ENCODE results near the gene AUTS2. TPM values are rescaled to one million over a fixed set of nuclear protein-coding genes. Genes with fewer than 3 reads are reported as not detected.
A peak's percentile ranks its signal among the peaks of the same experiment; 100 is the strongest.

AUTS2 gene
- total RNA-seq, 2 experiments from 2014 or later, result 2.4 to 3.0 TPM

GRCh38 chr7:70778585-70778984 is 1180.3 kb downstream of the AUTS2 start:
- H3K27ac Mint-ChIP-seq, result peak overlapping the region; percentile 10
- CTCF ChIA-PET, result no interaction called here

GRCh38 chr7:70779321-70779720 is 1181.0 kb downstream of the AUTS2 start:
- Mint-ChIP-seq H3K4me1 (peaks cover 40% of the 10 kb centered on the region), H3K27ac (no peak overlapping the region), H3K4me3 (peak overlapping the region; percentile 52), H3K36me3 (ENCODE audit: low read depth) (no peaks in the 10 kb centered on the region), H3K27me3 (peaks cover 4% of the 10 kb centered on the region), H3K9me3 (ENCODE audit: low read depth) (no peaks in the 10 kb centered on the region)
- peak; percentile 37 for ATAC-seq
- CTCF ChIA-PET, result no interaction called here
- intact Hi-C loops (cut with DNase I, micrococcal nuclease), result loop anchor here in 1 of 2 experiments (5.0 kb wide), 1 partner anchor 42 kb away; no protein-coding TSS in a partner anchor
- peak; percentile 38 for DNase-seq
- POLR2A ChIA-PET, result no interaction called here

More at GRCh38 chr7:70778585-70778984, 1180.3 kb downstream of the AUTS2 start:
- H3K9me3 Mint-ChIP-seq (ENCODE audit: low read depth), result no peaks in the 10 kb centered on the region
- DNase-seq, result no peak
- H3K4me3 Mint-ChIP-seq, result no peak overlapping the region
- H3K4me1 Mint-ChIP-seq, result peaks cover 40% of the 10 kb centered on the region
- H3K27me3 Mint-ChIP-seq, result peaks cover 4% of the 10 kb centered on the region
- H3K36me3 Mint-ChIP-seq (ENCODE audit: low read depth), result no peaks in the 10 kb centered on the region
- POLR2A ChIA-PET, result no interaction called here
- intact Hi-C loops (cut with DNase I, micrococcal nuclease), result loop anchor here in 1 of 2 experiments (5.0 kb wide), 1 partner anchor 41 kb away; no protein-coding TSS in a partner anchor
- ATAC-seq, result no peak

GRCh38 chr7:70781922-70782311 is 1183.6 kb downstream of the AUTS2 start:
- DNase-seq (no peak), ATAC-seq (no peak)
- ChIA-PET POLR2A (no interaction called here), CTCF (no interaction called here)
- intact Hi-C loops (cut with DNase I, micrococcal nuclease), result no loop called here
- peaks cover 28% of the 10 kb centered on the region for H3K4me1 Mint-ChIP-seq
- no peaks in the 10 kb centered on the region for H3K9me3 Mint-ChIP-seq (ENCODE audit: low read depth)
- no peaks in the 10 kb centered on the region for H3K36me3 Mint-ChIP-seq (ENCODE audit: low read depth)
- no peak overlapping the region for H3K4me3 Mint-ChIP-seq
- H3K27ac Mint-ChIP-seq, result no peak overlapping the region
- peaks cover 4% of the 10 kb centered on the region for H3K27me3 Mint-ChIP-seq

- CTCF ChIA-PET, result no interaction called here
Observed at GRCh38 chr7:70782796-70783195, 1184.5 kb downstream of the AUTS2 start.

GRCh38 chr7:70785427-70785826 is 1187.2 kb downstream of the AUTS2 start:
- POLR2A ChIA-PET, result no interaction called here
- no peaks in the 10 kb centered on the region for H3K9me3 Mint-ChIP-seq (ENCODE audit: low read depth)
- no peak overlapping the region for H3K27ac Mint-ChIP-seq
- no peak overlapping the region for H3K4me3 Mint-ChIP-seq
- DNase-seq (no peak), ATAC-seq (no peak)
- H3K4me1 Mint-ChIP-seq, result peaks cover 13% of the 10 kb centered on the region
- CTCF ChIA-PET, result no interaction called here
- no peaks in the 10 kb centered on the region for H3K36me3 Mint-ChIP-seq (ENCODE audit: low read depth)
- intact Hi-C loops (cut with DNase I, micrococcal nuclease), result loop anchor here in 1 of 2 experiments (5.0 kb wide), 1 partner anchor 68 kb away; no protein-coding TSS in a partner anchor
- H3K27me3 Mint-ChIP-seq, result no peaks in the 10 kb centered on the region

More at GRCh38 chr7:70782796-70783195, 1184.5 kb downstream of the AUTS2 start:
- intact Hi-C loops (cut with DNase I, micrococcal nuclease), result no loop called here
- H3K4me3 Mint-ChIP-seq, result no peak overlapping the region
- DNase-seq (no peak), ATAC-seq (no peak)
- H3K36me3 Mint-ChIP-seq (ENCODE audit: low read depth), result no peaks in the 10 kb centered on the region
- H3K27ac Mint-ChIP-seq, result no peak overlapping the region
- peaks cover 28% of the 10 kb centered on the region for H3K4me1 Mint-ChIP-seq
- POLR2A ChIA-PET, result no interaction called here
- H3K27me3 Mint-ChIP-seq, result peaks cover 4% of the 10 kb centered on the region
- H3K9me3 Mint-ChIP-seq (ENCODE audit: low read depth), result no peaks in the 10 kb centered on the region

- DNase-seq, result no peak
- POLR2A ChIA-PET, result no interaction called here
- intact Hi-C loops (cut with DNase I, micrococcal nuclease), result loop anchor here in 1 of 2 experiments (5.0 kb wide), 1 partner anchor 69 kb away; no protein-coding TSS in a partner anchor
- H3K27me3 Mint-ChIP-seq, result no peaks in the 10 kb centered on the region
- no peak overlapping the region for H3K4me3 Mint-ChIP-seq
- H3K4me1 Mint-ChIP-seq, result peaks cover 13% of the 10 kb centered on the region
- no peak for ATAC-seq
- no peaks in the 10 kb centered on the region for H3K36me3 Mint-ChIP-seq (ENCODE audit: low read depth)
- H3K27ac Mint-ChIP-seq, result no peak overlapping the region
- H3K9me3 Mint-ChIP-seq (ENCODE audit: low read depth), result no peaks in the 10 kb centered on the region
- CTCF ChIA-PET, result no interaction called here
Observed at GRCh38 chr7:70786076-70786475, 1187.8 kb downstream of the AUTS2 start.

- H3K9me3 Mint-ChIP-seq (ENCODE audit: low read depth), result no peaks in the 10 kb centered on the region
Observed at GRCh38 chr7:70787286-70787685, 1189.0 kb downstream of the AUTS2 start.

GRCh38 chr7:70787771-70788170 is 1189.5 kb downstream of the AUTS2 start:
- CTCF ChIA-PET, result interaction anchor here (1.1 kb wide), 2 partner anchors 10 to 73 kb away, joined by 3 to 4 read pairs; no protein-coding TSS in a partner anchor
- peak; percentile 66 for ATAC-seq
- H3K36me3 Mint-ChIP-seq (ENCODE audit: low read depth), result no peaks in the 10 kb centered on the region

More at GRCh38 chr7:70787286-70787685, 1189.0 kb downstream of the AUTS2 start:
- H3K27ac Mint-ChIP-seq, result peak overlapping the region; percentile 69
- no peak for ATAC-seq
- peak overlapping the region; percentile 20 for H3K4me3 Mint-ChIP-seq
- no peaks in the 10 kb centered on the region for H3K36me3 Mint-ChIP-seq (ENCODE audit: low read depth)
- ChIA-PET CTCF (interaction anchor here (0.9 kb wide), 1 partner anchor 16 kb away, joined by 3 read pairs; no protein-coding TSS in a partner anchor), POLR2A (interaction anchor here (0.6 kb wide), 1 partner anchor 66 kb away, joined by 3 read pairs; no protein-coding TSS in a partner anchor)
- peaks cover 13% of the 10 kb centered on the region for H3K4me1 Mint-ChIP-seq
- no peaks in the 10 kb centered on the region for H3K27me3 Mint-ChIP-seq
- no peak for DNase-seq
- intact Hi-C loops (cut with DNase I, micrococcal nuclease), result loop anchor here in 1 of 2 experiments (5.0 kb wide), 1 partner anchor 70 kb away; no protein-coding TSS in a partner anchor

GRCh38 chr7:70788276-70788675 is 1190.0 kb downstream of the AUTS2 start:
- H3K4me3 Mint-ChIP-seq, result no peak overlapping the region
- CTCF ChIA-PET, result interaction anchor here (1.1 kb wide), 2 partner anchors 9 to 73 kb away, joined by 3 to 4 read pairs; no protein-coding TSS in a partner anchor

More at GRCh38 chr7:70787771-70788170, 1189.5 kb downstream of the AUTS2 start:
- H3K27me3 Mint-ChIP-seq, result no peaks in the 10 kb centered on the region
- H3K4me1 Mint-ChIP-seq, result peaks cover 13% of the 10 kb centered on the region
- intact Hi-C loops (cut with DNase I, micrococcal nuclease), result loop anchor here in 1 of 2 experiments (5.0 kb wide), 1 partner anchor 70 kb away; no protein-coding TSS in a partner anchor
- POLR2A ChIA-PET, result no interaction called here
- no peak for DNase-seq
- no peaks in the 10 kb centered on the region for H3K9me3 Mint-ChIP-seq (ENCODE audit: low read depth)
- peak overlapping the region; percentile 69 for H3K27ac Mint-ChIP-seq
- H3K4me3 Mint-ChIP-seq, result peak overlapping the region; percentile 20

GRCh38 chr7:70789481-70790214 is 1191.4 kb downstream of the AUTS2 start:
- no peak overlapping the region for H3K4me3 Mint-ChIP-seq
- ATAC-seq (no peak), DNase-seq (no peak)
- no peaks in the 10 kb centered on the region for H3K9me3 Mint-ChIP-seq (ENCODE audit: low read depth)
- intact Hi-C loops (cut with DNase I, micrococcal nuclease), result loop anchor here in 1 of 2 experiments (5.0 kb wide), 1 partner anchor 72 kb away; no protein-coding TSS in a partner anchor
- ChIA-PET POLR2A (no interaction called here), CTCF (no interaction called here)
- peaks cover 13% of the 10 kb centered on the region for H3K4me1 Mint-ChIP-seq
- no peaks in the 10 kb centered on the region for H3K36me3 Mint-ChIP-seq (ENCODE audit: low read depth)
- H3K27ac Mint-ChIP-seq, result no peak overlapping the region
- no peaks in the 10 kb centered on the region for H3K27me3 Mint-ChIP-seq

More at GRCh38 chr7:70788276-70788675, 1190.0 kb downstream of the AUTS2 start:
- no peaks in the 10 kb centered on the region for H3K9me3 Mint-ChIP-seq (ENCODE audit: low read depth)
- POLR2A ChIA-PET, result no interaction called here
- intact Hi-C loops (cut with DNase I, micrococcal nuclease), result loop anchor here in 1 of 2 experiments (5.0 kb wide), 1 partner anchor 71 kb away; no protein-coding TSS in a partner anchor
- ATAC-seq (peak; percentile 90), DNase-seq (peak; percentile 65)
- H3K27me3 Mint-ChIP-seq, result no peaks in the 10 kb centered on the region
- H3K27ac Mint-ChIP-seq, result no peak overlapping the region
- H3K36me3 Mint-ChIP-seq (ENCODE audit: low read depth), result no peaks in the 10 kb centered on the region
- H3K4me1 Mint-ChIP-seq, result peaks cover 13% of the 10 kb centered on the region

- ATAC-seq, result no peak
- no peaks in the 10 kb centered on the region for H3K27me3 Mint-ChIP-seq
- H3K4me1 Mint-ChIP-seq, result peaks cover 13% of the 10 kb centered on the region
- ChIA-PET CTCF (no interaction called here), POLR2A (no interaction called here)
- no peak overlapping the region for H3K4me3 Mint-ChIP-seq
- DNase-seq, result no peak
- intact Hi-C loops (cut with DNase I, micrococcal nuclease), result no loop called here
- H3K27ac Mint-ChIP-seq, result no peak overlapping the region
- H3K36me3 Mint-ChIP-seq (ENCODE audit: low read depth), result no peaks in the 10 kb centered on the region
- H3K9me3 Mint-ChIP-seq (ENCODE audit: low read depth), result no peaks in the 10 kb centered on the region
Observed at GRCh38 chr7:70790215-70791073, 1192.2 kb downstream of the AUTS2 start.
